Mucosa of descending colon (tissue), 3 donors: ENCODE results near the gene DPYD. TPM values are rescaled to one million over a fixed set of nuclear protein-coding genes. Genes with fewer than 3 reads are reported as not detected.

Experiments used
- ATAC-seq: fragments of 200-7000 bp; cut with Tn5 transposase; one replicate; pipeline ENCODE4 v1.9.1; 2020; ENCODE audit warnings: mild to moderate bottlenecking, moderate library complexity
- DNase-seq, 3 donors: peaks; one replicate each; pipeline ENCODE4 v3.0.0-alpha.2; 2020
- H3K36me3 ChIP-seq: fragments of 200-600 bp; one replicate; pipeline ENCODE4 v1.8.0; 2021; ENCODE audit warnings: low read depth, mild to moderate bottlenecking
- H3K4me1 ChIP-seq: fragments of 200-600 bp; one replicate; pipeline ENCODE4 v1.8.0; 2021; ENCODE audit warnings: low read depth, mild to moderate bottlenecking
- H3K4me3 ChIP-seq: fragments of 200-600 bp; one replicate; pipeline ENCODE4 v1.8.0; 2021; ENCODE audit warnings: mild to moderate bottlenecking
- H3K9me3 ChIP-seq: fragments of 200-600 bp; one replicate; pipeline ENCODE4 v1.8.0; 2021; ENCODE audit warnings: mild to moderate bottlenecking
- CTCF ChIP-seq: fragments of 200-600 bp; IDR thresholded peaks from one replicate; pipeline ENCODE4 v1.8.0; 2022; ENCODE audit warnings: antibody characterized with exemption, mild to moderate bottlenecking
- intact Hi-C, 2 donors: fragments of 100-400 bp; cut with DNase I in 1 of 2; cut with micrococcal nuclease in 1 of 2; formaldehyde crosslinking; loops; one replicate each; pipeline versions ENCODE4 v1.11.0 to v1.11.1; 2022; cut with DNase I, micrococcal nuclease
- total RNA-seq, 3 donors: library from RNA; stranded (reverse); fragmentation: NEBNext Ultra II Directional in 2 of 3; extraction: Animal tissue kit (Norgen Biotek cat#: 25700) in 2 of 3; gene quantifications; one replicate each; pipeline versions ENCODE4 v1.2.1 to v1.2.4, GENCODE V29; 2021 to 2023
- donor health status: DM: no; HTN: no; CAD: no; lungs with moderate emphysema.
- donor health status: DM: no; HTN: no; CAD: no.
- donor health status: DM: no; HTN: yes; CAD: no.

Gene DPYD
- total RNA-seq, 3 donors from 2014 or later: 13.8 to 33.3 (median 19.7) TPM

- intact Hi-C loops: no loop called here
- Histone ChIP-seq H3K4me3 (no peak overlapping the region), H3K9me3 (no peaks in the 10 kb centered on the region), H3K36me3 (no peaks in the 10 kb centered on the region), H3K4me1 (no peaks in the 10 kb centered on the region)
- no peak for ATAC-seq
- TF ChIP-seq CTCF: no peak
- no peak for DNase-seq
Observed at GRCh38 chr1:97089173-97089572, 831.7 kb downstream of the DPYD start.

DNA sequence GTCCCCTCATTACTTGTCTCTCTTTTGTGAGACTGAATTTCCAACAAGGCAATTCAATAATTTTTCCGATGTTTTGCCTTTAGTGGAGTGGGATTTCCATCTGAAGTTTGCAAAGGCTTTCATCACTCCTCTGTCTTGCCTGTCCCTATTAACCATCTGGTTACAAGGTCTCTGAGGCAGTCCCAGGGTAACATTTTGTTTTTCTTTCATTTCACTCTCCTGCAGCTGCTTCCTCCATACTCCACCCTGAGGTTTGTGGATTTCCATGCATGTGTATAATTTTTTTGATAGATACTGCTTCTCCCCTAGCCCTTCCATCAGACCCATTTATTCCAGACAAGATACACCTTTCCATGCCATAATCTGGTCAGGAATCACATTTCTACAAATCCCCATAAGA lies 832.4 kb downstream of the DPYD start:
- DNase-seq (no peak), ATAC-seq (no peak)
- Histone ChIP-seq H3K9me3 (no peaks in the 10 kb centered on the region), H3K4me1 (no peaks in the 10 kb centered on the region), H3K4me3 (no peak overlapping the region), H3K36me3 (no peaks in the 10 kb centered on the region)
- no peak for TF ChIP-seq CTCF
- intact Hi-C loops: no loop called here

DNA sequence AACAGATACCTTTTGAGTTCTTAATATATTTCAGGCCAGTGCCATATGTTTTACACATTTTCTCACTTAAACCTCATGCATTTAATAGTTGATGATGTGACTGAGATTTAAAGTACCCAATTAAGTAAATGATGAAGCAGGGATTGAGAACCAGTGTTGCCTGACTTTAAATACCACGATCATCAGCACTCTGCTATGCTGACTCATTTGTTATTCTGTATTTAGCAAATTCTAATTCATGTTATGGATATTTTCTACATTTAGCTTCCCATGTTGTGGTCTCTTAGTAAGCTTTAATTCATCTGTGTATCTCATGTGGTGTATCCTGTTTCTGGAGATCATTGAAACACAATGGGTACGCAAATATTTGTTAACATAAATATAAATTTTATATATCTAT lies 836.3 kb downstream of the DPYD start:
- TF ChIP-seq CTCF: no peak
- no peak overlapping the region for H3K4me3 ChIP-seq
- H3K4me1 ChIP-seq: no peaks in the 10 kb centered on the region
- ATAC-seq: no peak
- DNase-seq: no peak
- no peaks in the 10 kb centered on the region for H3K36me3 ChIP-seq
- no peaks in the 10 kb centered on the region for H3K9me3 ChIP-seq
- intact Hi-C loops: no loop called here

GRCh38 chr1:97082160-97082848 lies 838.5 kb downstream of the DPYD start:
- Histone ChIP-seq H3K4me1 (no peaks in the 10 kb centered on the region), H3K4me3 (no peak overlapping the region), H3K9me3 (no peaks in the 10 kb centered on the region), H3K36me3 (no peaks in the 10 kb centered on the region)
- ATAC-seq (no peak), DNase-seq (no peak)
- intact Hi-C loops: no loop called here
- no peak for TF ChIP-seq CTCF

- ATAC-seq (no peak), DNase-seq (no peak)
- Histone ChIP-seq H3K36me3 (no peaks in the 10 kb centered on the region), H3K9me3 (no peaks in the 10 kb centered on the region), H3K4me3 (no peak overlapping the region), H3K4me1 (no peaks in the 10 kb centered on the region)
- intact Hi-C loops: no loop called here
- TF ChIP-seq CTCF: no peak
Observed at GRCh38 chr1:97078872-97079271, 842.0 kb downstream of the DPYD start.

DNA sequence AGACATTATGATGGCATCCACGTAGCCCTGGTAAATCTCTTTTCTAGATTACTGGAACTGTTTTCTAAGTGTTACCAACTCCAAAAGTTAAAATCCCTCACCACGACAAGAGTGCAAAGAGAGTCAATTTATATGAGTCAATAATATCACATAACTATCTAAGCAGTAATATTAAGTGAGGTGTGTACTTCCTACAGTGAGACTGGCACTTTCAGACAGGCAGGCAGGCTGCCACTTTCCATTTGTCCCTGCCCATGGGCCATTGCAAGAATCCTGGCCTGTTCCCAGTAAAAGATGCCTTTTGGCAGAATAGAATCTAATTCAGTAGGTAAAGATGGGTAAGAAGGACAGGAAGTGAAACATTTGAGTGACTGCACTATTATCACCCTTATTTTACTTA lies 843.6 kb downstream of the DPYD start:
- ATAC-seq (no peak), DNase-seq (no peak)
- Histone ChIP-seq H3K4me3 (no peak overlapping the region), H3K36me3 (no peaks in the 10 kb centered on the region), H3K4me1 (no peaks in the 10 kb centered on the region), H3K9me3 (no peaks in the 10 kb centered on the region)
- no peak for TF ChIP-seq CTCF
- intact Hi-C loops: no loop called here
